DOHH2 (cell line): Measurements from ENCODE around the gene S1PR1.
"Not testable (repeated sequence)": the region's sequence is repeated elsewhere in the genome, so short reads cannot be mapped to it uniquely, and the experiment has no call there.

ENCODE experiments used
- EZH2phosphoT487 ChIP-seq: fragments of 200-600 bp; sonication (generic); IDR thresholded peaks from 2 replicates; pipeline ENCODE4 v1.6.1; 2017; ENCODE audit warnings: borderline replicate concordance, mild to moderate bottlenecking, antibody characterized with exemption, low read length, moderate library complexity, mixed read lengths
- TF ChIP-seq, protein P1 (sequence below): fragments of 200-600 bp; sonication (generic); IDR thresholded peaks from one replicate; pipeline ENCODE4 v1.5.1; 2014; ENCODE audit warnings: antibody characterized with exemption, mild to moderate bottlenecking, low read depth, low read length; ENCODE audit not compliant: poor library complexity, severe bottlenecking

DNA sequence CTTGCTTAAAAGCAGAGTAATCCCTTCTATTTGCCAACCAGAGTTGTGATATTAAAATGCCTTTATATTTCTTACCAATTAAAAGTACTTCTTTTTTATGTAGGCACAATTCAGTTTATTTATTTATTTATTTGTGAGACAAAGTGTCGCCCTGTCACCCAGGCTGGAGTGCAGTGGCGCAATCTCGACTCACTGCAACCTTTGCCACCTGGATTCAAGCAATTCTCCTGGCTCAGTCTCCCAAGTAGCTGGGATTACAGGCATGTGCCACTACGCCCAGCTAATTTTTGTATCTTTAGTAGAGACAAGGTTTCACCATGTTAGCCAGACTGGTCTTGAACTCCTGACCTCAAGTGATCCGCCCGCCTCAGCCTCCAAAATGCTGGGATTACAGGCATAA lies 17.9 kb upstream of the S1PR1 start:
- not testable (repeated sequence) for TF ChIP-seq EZH2phosphoT487
- TF ChIP-seq, protein P1, sequence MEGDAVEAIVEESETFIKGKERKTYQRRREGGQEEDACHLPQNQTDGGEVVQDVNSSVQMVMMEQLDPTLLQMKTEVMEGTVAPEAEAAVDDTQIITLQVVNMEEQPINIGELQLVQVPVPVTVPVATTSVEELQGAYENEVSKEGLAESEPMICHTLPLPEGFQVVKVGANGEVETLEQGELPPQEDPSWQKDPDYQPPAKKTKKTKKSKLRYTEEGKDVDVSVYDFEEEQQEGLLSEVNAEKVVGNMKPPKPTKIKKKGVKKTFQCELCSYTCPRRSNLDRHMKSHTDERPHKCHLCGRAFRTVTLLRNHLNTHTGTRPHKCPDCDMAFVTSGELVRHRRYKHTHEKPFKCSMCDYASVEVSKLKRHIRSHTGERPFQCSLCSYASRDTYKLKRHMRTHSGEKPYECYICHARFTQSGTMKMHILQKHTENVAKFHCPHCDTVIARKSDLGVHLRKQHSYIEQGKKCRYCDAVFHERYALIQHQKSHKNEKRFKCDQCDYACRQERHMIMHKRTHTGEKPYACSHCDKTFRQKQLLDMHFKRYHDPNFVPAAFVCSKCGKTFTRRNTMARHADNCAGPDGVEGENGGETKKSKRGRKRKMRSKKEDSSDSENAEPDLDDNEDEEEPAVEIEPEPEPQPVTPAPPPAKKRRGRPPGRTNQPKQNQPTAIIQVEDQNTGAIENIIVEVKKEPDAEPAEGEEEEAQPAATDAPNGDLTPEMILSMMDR = not testable (repeated sequence)
